BJ (cell line): Measurements from ENCODE around the gene IPCEF1. TPM values are rescaled to one million over a fixed set of nuclear protein-coding genes. Genes with fewer than 3 reads are reported as not detected.

Experiments used
- CTCF ChIA-PET: fragments of 350-600 bp; formaldehyde crosslinking; extraction: SDS; loops from one replicate; lab custom pipeline; 2021; ENCODE audit warnings: antibody characterized with exemption, inconsistent platforms; lab: Yijun Ruan, JAX
- POLR2A ChIA-PET: fragments of 300-600 bp; sonication (Branson Sonifier 250); formaldehyde crosslinking; extraction: SDS; loops from one replicate; lab custom pipeline; 2021; ENCODE audit warnings: antibody characterized with exemption; lab: Charles Lee
- DNase-seq: peaks from one replicate; pipeline ENCODE4 v3.0.0-alpha.2; 2011; ENCODE audit warnings: low read depth
- H3K27me3 ChIP-seq: 2 replicates; pipeline ENCODE4 v1.6.0; 2011; ENCODE audit warnings: low read length; ENCODE audit not compliant: control insufficient read depth, insufficient read depth
- H3K36me3 ChIP-seq: 2 replicates; pipeline ENCODE4 v1.5.1; 2011; ENCODE audit warnings: low read length; ENCODE audit not compliant: control insufficient read depth, insufficient read depth
- H3K4me3 ChIP-seq: 2 replicates; pipeline ENCODE4 v1.5.1; 2011; ENCODE audit warnings: low read depth, mild to moderate bottlenecking, control low read depth, low read length
- polyA plus RNA-seq: library from polyadenylated mRNA; depleted of rRNA; stranded (reverse); fragments of >200 nt; gene quantifications from 2 replicates; pipeline ENCODE4 v1.2.3, GENCODE V29; 2011
- TF ChIP-seq, protein P1 (sequence below): IDR thresholded peaks from 2 replicates; pipeline ENCODE4 v1.5.1; 2011; ENCODE audit warnings: low read depth, mild to moderate bottlenecking, control low read depth, inconsistent platforms, low read length, moderate library complexity; ENCODE audit not compliant: insufficient read depth

Gene IPCEF1
- polyA plus RNA-seq, 1 experiment = 0.02 TPM

- H3K27me3 ChIP-seq = no peaks in the 10 kb centered on the region
- H3K4me3 ChIP-seq = no peak overlapping the region
- ChIA-PET CTCF (no interaction called here), POLR2A (no interaction called here)
- TF ChIP-seq, protein P1, sequence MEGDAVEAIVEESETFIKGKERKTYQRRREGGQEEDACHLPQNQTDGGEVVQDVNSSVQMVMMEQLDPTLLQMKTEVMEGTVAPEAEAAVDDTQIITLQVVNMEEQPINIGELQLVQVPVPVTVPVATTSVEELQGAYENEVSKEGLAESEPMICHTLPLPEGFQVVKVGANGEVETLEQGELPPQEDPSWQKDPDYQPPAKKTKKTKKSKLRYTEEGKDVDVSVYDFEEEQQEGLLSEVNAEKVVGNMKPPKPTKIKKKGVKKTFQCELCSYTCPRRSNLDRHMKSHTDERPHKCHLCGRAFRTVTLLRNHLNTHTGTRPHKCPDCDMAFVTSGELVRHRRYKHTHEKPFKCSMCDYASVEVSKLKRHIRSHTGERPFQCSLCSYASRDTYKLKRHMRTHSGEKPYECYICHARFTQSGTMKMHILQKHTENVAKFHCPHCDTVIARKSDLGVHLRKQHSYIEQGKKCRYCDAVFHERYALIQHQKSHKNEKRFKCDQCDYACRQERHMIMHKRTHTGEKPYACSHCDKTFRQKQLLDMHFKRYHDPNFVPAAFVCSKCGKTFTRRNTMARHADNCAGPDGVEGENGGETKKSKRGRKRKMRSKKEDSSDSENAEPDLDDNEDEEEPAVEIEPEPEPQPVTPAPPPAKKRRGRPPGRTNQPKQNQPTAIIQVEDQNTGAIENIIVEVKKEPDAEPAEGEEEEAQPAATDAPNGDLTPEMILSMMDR = no peak
- DNase-seq = no peak
- H3K36me3 ChIP-seq = no peaks in the 10 kb centered on the region
Measured at GRCh38 chr6:154218787-154219186, 137.8 kb downstream of the IPCEF1 start.

GRCh38 chr6:154218301-154218700 is 138.3 kb downstream of the IPCEF1 start:
- no peaks in the 10 kb centered on the region for H3K36me3 ChIP-seq
- ChIA-PET CTCF (interaction anchor here (1.0 kb wide), 1 partner anchor 14 kb away, joined by 3 read pairs; no protein-coding TSS in a partner anchor), POLR2A (no interaction called here)
- DNase-seq = no peak
- H3K27me3 ChIP-seq = no peaks in the 10 kb centered on the region
- no peak overlapping the region for H3K4me3 ChIP-seq
- TF ChIP-seq, protein P1 = no peak

- Histone ChIP-seq H3K27me3 (no peaks in the 10 kb centered on the region), H3K36me3 (no peaks in the 10 kb centered on the region), H3K4me3 (no peak overlapping the region)
- ChIA-PET CTCF (no interaction called here), POLR2A (interaction anchor here (0.6 kb wide), 1 partner anchor 381 kb away, joined by 4 read pairs; no protein-coding TSS in a partner anchor)
- no peak for DNase-seq
- TF ChIP-seq, protein P1 = no peak
Measured at GRCh38 chr6:154213782-154214181, 142.8 kb downstream of the IPCEF1 start.

GRCh38 chr6:154210678-154211077 is 145.9 kb downstream of the IPCEF1 start:
- DNase-seq = no peak
- no peaks in the 10 kb centered on the region for H3K36me3 ChIP-seq
- CTCF ChIA-PET = no interaction called here
- TF ChIP-seq, protein P1 = no peak
- no peak overlapping the region for H3K4me3 ChIP-seq
- H3K27me3 ChIP-seq = no peaks in the 10 kb centered on the region
- POLR2A ChIA-PET = no interaction called here

DNA sequence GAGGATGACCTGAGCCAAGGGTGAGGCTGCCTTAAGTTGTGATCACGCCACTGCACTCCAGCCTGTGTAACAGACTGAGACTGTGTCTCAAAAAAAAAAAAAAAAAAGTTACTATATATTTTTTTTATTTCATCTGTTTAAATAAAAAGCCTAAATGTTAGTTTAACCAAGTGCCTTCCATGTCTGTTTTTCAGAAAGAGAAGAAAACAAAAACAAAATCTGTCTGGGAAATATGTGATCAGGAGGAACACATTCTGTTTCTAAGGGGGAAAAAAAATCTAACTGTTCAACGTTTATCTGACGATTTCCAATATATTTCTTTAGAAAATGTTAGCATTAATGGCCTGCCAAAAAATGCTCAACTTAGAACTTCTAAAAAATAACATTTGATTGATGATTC is 147.0 kb downstream of the IPCEF1 start:
- POLR2A ChIA-PET = no interaction called here
- no peaks in the 10 kb centered on the region for H3K36me3 ChIP-seq
- no peak overlapping the region for H3K4me3 ChIP-seq
- DNase-seq = no peak
- TF ChIP-seq, protein P1 = no peak
- CTCF ChIA-PET = no interaction called here
- no peaks in the 10 kb centered on the region for H3K27me3 ChIP-seq
